Measurements from ENCODE around the gene CUL5. TPM values are rescaled to one million over a fixed set of nuclear protein-coding genes. Genes with fewer than 3 reads are reported as not detected.

The CUL5 gene
- polyA plus RNA-seq, 1 donor from 2014 or later, result 40.2 TPM

DNA sequence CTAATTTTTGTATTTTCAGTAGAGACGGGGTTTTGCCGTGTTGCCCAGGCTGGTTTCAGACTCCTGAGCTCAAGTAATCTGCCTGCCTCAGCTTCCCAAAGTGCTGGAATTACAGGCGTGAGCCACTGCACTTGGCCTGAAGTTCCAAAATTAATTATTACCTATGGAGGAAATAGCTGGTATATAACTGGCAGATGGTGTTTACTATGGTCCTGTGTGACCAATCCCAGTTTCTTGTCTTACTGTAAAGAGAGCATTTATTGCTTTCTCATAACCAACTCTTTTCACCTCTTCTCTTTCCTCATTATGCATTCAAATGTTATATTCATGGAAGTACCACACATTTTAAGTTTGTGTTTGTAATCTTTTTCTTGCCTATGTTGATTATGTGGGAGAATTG is 88.5 kb downstream of the CUL5 start:
- Histone ChIP-seq H3K4me3 (ENCODE audit: low read length) (no peak overlapping the region), H3K27me3 (ENCODE audit: insufficient read depth, low read depth, low read length) (no peaks in the 10 kb centered on the region), H3K27ac (ENCODE audit: low read length) (no peak overlapping the region), H3F3A (ENCODE audit: insufficient read depth, low read length, poor library complexity, severe bottlenecking) (no peaks in the 10 kb centered on the region), H3K4me2 (ENCODE audit: low read length) (no peak overlapping the region), H3K9ac (ENCODE audit: low read length) (no peak overlapping the region), H3K9me3 (ENCODE audit: low read length) (no peaks in the 10 kb centered on the region), H2AFZ (ENCODE audit: low read depth, low read length) (no peak overlapping the region), H3K36me3 (ENCODE audit: insufficient read depth, low read length) (peaks cover 3% of the 10 kb centered on the region), H3K9me2 (ENCODE audit: insufficient read depth, low read length) (no peaks in the 10 kb centered on the region), H4K20me1 (ENCODE audit: insufficient read depth) (no peaks in the 10 kb centered on the region), H3K79me2 (replicated peaks; ENCODE audit: insufficient read depth, low read length) (no peaks in the 10 kb centered on the region)
- no peak for TF ChIP-seq EZH2 (IDR thresholded peaks at IDR 0.05; ENCODE audit: borderline replicate concordance, insufficient read depth, low read length, poor library complexity, severe bottlenecking)
- TF ChIP-seq, protein P1, sequence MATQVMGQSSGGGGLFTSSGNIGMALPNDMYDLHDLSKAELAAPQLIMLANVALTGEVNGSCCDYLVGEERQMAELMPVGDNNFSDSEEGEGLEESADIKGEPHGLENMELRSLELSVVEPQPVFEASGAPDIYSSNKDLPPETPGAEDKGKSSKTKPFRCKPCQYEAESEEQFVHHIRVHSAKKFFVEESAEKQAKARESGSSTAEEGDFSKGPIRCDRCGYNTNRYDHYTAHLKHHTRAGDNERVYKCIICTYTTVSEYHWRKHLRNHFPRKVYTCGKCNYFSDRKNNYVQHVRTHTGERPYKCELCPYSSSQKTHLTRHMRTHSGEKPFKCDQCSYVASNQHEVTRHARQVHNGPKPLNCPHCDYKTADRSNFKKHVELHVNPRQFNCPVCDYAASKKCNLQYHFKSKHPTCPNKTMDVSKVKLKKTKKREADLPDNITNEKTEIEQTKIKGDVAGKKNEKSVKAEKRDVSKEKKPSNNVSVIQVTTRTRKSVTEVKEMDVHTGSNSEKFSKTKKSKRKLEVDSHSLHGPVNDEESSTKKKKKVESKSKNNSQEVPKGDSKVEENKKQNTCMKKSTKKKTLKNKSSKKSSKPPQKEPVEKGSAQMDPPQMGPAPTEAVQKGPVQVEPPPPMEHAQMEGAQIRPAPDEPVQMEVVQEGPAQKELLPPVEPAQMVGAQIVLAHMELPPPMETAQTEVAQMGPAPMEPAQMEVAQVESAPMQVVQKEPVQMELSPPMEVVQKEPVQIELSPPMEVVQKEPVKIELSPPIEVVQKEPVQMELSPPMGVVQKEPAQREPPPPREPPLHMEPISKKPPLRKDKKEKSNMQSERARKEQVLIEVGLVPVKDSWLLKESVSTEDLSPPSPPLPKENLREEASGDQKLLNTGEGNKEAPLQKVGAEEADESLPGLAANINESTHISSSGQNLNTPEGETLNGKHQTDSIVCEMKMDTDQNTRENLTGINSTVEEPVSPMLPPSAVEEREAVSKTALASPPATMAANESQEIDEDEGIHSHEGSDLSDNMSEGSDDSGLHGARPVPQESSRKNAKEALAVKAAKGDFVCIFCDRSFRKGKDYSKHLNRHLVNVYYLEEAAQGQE (IDR thresholded peaks at IDR 0.05; ENCODE audit: borderline replicate concordance), result no peak

DNA sequence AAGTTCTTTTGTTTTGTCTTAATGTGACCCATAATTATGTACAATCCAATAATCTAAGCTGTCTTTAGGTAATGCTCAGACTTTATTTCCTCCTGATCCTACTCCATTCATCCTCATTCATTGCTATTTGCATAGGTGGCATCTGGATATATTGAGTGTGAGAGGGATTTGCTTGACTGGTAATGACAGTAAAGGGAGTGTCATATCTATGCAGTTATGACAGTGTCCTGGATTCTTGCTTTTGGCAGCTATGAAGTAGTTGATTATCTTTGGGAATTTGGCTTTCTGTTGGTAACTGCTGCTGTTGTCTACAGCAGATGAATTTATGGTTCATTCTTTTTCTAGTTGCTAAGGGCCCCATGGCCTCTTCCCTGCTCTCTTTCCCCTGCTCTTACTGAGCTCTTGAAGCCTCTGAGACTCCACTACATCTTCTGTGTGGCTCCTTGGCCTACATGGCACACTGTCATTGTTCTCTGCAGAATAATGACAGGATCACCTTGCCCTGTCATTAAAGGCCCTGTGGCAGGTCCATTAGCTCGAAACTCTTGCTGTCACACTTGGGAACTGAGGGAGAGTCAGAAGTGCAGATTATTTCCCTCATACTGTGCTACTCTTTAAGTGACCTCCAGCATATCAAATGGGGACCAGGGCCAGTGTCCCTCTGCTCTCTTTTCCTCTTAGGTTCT is 92.5 kb downstream of the CUL5 start:
- Histone ChIP-seq H3K9me3 (ENCODE audit: low read length) (no peaks in the 10 kb centered on the region), H4K20me1 (ENCODE audit: insufficient read depth) (no peaks in the 10 kb centered on the region), H2AFZ (ENCODE audit: low read depth, low read length) (no peak overlapping the region), H3K79me2 (replicated peaks; ENCODE audit: insufficient read depth, low read length) (no peaks in the 10 kb centered on the region), H3K36me3 (ENCODE audit: insufficient read depth, low read length) (no peaks in the 10 kb centered on the region), H3F3A (ENCODE audit: insufficient read depth, low read length, poor library complexity, severe bottlenecking) (no peaks in the 10 kb centered on the region), H3K27me3 (ENCODE audit: insufficient read depth, low read depth, low read length) (no peaks in the 10 kb centered on the region), H3K9ac (ENCODE audit: low read length) (no peak overlapping the region), H3K9me2 (ENCODE audit: insufficient read depth, low read length) (no peaks in the 10 kb centered on the region), H3K4me2 (ENCODE audit: low read length) (no peak overlapping the region), H3K27ac (ENCODE audit: low read length) (no peak overlapping the region), H3K4me3 (ENCODE audit: low read length) (no peak overlapping the region)
- peak; percentile 73 for TF ChIP-seq POLR2AphosphoS5 (IDR thresholded peaks at IDR 0.05)
- TF ChIP-seq MXI1 (conservative IDR thresholded peaks at IDR 0.05; ENCODE audit: poor library complexity, severe bottlenecking), result no peak
- no peak for TF ChIP-seq EZH2 (IDR thresholded peaks at IDR 0.05; ENCODE audit: borderline replicate concordance, insufficient read depth, low read length, poor library complexity, severe bottlenecking)
- TF ChIP-seq SMC3 (conservative IDR thresholded peaks at IDR 0.05; ENCODE audit: poor library complexity), result no peak

DNA sequence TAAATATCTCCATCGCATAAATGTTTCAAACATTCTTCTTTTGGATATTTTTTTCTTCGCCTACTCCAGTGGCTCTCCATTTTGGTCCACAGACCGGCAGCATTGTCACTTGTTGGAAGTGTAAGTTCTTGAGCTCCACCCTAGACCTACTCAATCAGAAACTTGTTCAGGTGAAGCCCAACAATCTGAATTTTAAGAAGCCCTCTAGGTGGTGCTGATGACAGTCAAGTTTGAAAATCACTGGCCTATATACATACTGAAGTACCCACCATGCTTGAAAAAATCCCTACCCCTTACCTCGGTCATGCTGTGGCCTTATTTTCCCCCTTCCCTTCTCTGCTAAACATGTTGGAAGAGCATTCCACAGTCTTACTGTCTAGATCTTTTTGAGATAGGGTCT is 102.4 kb downstream of the CUL5 start:
- no peak overlapping the region for H2AFZ ChIP-seq (ENCODE audit: low read depth, low read length)
- no peaks in the 10 kb centered on the region for H3K27me3 ChIP-seq (ENCODE audit: insufficient read depth, low read depth, low read length)
- no peaks in the 10 kb centered on the region for H3F3A ChIP-seq (ENCODE audit: insufficient read depth, low read length, poor library complexity, severe bottlenecking)
- H3K9me3 ChIP-seq (ENCODE audit: low read length), result no peaks in the 10 kb centered on the region
- H3K9me2 ChIP-seq (ENCODE audit: insufficient read depth, low read length), result no peaks in the 10 kb centered on the region
- H3K9ac ChIP-seq (ENCODE audit: low read length), result no peak overlapping the region
- H4K20me1 ChIP-seq (ENCODE audit: insufficient read depth), result no peaks in the 10 kb centered on the region
- no peak overlapping the region for H3K27ac ChIP-seq (ENCODE audit: low read length)
- H3K79me2 ChIP-seq (replicated peaks; ENCODE audit: insufficient read depth, low read length), result no peaks in the 10 kb centered on the region
- TF ChIP-seq EZH2 (IDR thresholded peaks at IDR 0.05; ENCODE audit: borderline replicate concordance, insufficient read depth, low read length, poor library complexity, severe bottlenecking) (no peak), EP300 (conservative IDR thresholded peaks at IDR 0.05; ENCODE audit: poor library complexity, severe bottlenecking) (no peak), POLR2AphosphoS5 (IDR thresholded peaks at IDR 0.05) (no peak), MXI1 (conservative IDR thresholded peaks at IDR 0.05; ENCODE audit: poor library complexity, severe bottlenecking) (no peak), SMC3 (conservative IDR thresholded peaks at IDR 0.05; ENCODE audit: poor library complexity) (no peak), RAD21 (conservative IDR thresholded peaks at IDR 0.05) (no peak)
- TF ChIP-seq, protein P1 (IDR thresholded peaks at IDR 0.05; ENCODE audit: borderline replicate concordance), result no peak
- H3K4me2 ChIP-seq (ENCODE audit: low read length), result no peak overlapping the region
- H3K36me3 ChIP-seq (ENCODE audit: insufficient read depth, low read length), result no peaks in the 10 kb centered on the region
- no peak overlapping the region for H3K4me3 ChIP-seq (ENCODE audit: low read length)
